ENCODE data around the gene CEP83. TPM values are rescaled to one million over a fixed set of nuclear protein-coding genes. Genes with fewer than 3 reads are reported as not detected.
"Not testable (repeated sequence)": the region's sequence is repeated elsewhere in the genome, so short reads cannot be mapped to it uniquely, and the experiment has no call there.

Gene CEP83
- total RNA-seq, 4 donors from 2014 or later: 6.7 to 21.2 (median 8.3) TPM

DNA sequence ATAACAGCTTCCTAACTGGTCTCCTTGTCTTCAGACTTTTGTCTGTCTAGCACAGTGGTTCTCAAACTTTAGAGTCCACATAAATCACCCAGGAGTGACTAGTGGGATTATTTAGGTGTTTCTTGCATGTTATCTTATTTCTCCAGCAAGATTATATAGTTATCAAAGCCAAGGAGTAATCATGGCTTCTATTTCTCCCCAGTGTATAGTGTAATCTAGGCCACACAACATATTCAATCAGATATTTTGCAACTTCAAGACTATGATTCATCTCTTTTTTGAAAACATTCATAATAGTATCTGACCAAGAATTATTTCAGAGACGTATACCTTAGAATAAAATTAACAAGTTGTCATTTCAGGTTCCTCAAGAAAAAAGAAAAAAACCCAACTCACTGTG lies 131.9 kb downstream of the CEP83 start:
- intact Hi-C loops (cut with DNase I): loop anchor here (5.0 kb wide), 1 partner anchor 204 kb away; no protein-coding TSS in a partner anchor
- Histone ChIP-seq H3K27me3 (no peaks in the 10 kb centered on the region), H3K27ac (replicated peaks in 1 of 4) (no peak overlapping the region), H3K9me3 (no peaks in the 10 kb centered on the region), H3K4me1 (no peaks in the 10 kb centered on the region), H3K36me3 (peaks cover 6 to 34% (median 20%) of the 10 kb centered on the region in 4 donors), H3K4me3 (no peak overlapping the region)
- TF ChIP-seq, protein P1, sequence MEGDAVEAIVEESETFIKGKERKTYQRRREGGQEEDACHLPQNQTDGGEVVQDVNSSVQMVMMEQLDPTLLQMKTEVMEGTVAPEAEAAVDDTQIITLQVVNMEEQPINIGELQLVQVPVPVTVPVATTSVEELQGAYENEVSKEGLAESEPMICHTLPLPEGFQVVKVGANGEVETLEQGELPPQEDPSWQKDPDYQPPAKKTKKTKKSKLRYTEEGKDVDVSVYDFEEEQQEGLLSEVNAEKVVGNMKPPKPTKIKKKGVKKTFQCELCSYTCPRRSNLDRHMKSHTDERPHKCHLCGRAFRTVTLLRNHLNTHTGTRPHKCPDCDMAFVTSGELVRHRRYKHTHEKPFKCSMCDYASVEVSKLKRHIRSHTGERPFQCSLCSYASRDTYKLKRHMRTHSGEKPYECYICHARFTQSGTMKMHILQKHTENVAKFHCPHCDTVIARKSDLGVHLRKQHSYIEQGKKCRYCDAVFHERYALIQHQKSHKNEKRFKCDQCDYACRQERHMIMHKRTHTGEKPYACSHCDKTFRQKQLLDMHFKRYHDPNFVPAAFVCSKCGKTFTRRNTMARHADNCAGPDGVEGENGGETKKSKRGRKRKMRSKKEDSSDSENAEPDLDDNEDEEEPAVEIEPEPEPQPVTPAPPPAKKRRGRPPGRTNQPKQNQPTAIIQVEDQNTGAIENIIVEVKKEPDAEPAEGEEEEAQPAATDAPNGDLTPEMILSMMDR (IDR thresholded peaks at IDR 0.05): no peak
- TF ChIP-seq POLR2AphosphoS5 (IDR thresholded peaks at IDR 0.05) (no peak), POLR2A (IDR thresholded peaks at IDR 0.05; ENCODE audit: low read depth) (no peak), EP300 (IDR thresholded peaks at IDR 0.05) (no peak)
- 82% methylated on average over 1 of the region's 1 CpG for WGBS
- no peak for DNase-seq (ENCODE audit: extremely low spot score)

DNA sequence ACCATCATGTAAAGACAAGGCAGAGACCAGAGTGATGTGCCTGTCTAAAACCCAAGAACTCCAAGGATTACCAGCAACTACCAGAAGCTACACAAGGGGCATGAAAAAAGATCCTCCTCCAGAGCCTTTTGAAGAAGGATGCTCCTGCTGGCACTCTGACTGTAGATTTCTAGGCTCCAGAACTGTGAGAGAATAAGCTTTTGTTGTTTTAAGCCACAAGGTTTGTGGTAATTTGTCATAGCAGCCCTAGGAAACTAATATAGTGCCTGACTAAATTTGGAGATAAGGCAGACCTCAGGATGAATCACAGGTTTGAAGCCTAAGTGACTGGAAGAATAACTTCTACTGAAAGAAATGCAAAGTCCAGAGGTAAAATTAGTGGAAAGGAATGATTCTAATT lies 132.9 kb downstream of the CEP83 start:
- intact Hi-C loops (cut with DNase I): loop anchor here (5.0 kb wide), 1 partner anchor 206 kb away; no protein-coding TSS in a partner anchor
- DNase-seq (ENCODE audit: extremely low spot score): no peak
- no peaks in the 10 kb centered on the region for H3K27me3 ChIP-seq
- H3K9me3 ChIP-seq: no peaks in the 10 kb centered on the region
- peaks cover 8 to 45% (median 21%) of the 10 kb centered on the region in 4 donors for H3K36me3 ChIP-seq
- H3K27ac ChIP-seq (replicated peaks in 1 of 4): no peak overlapping the region
- H3K4me1 ChIP-seq: no peaks in the 10 kb centered on the region
- TF ChIP-seq POLR2AphosphoS5 (IDR thresholded peaks at IDR 0.05) (no peak), POLR2A (IDR thresholded peaks at IDR 0.05; ENCODE audit: low read depth) (no peak), EP300 (IDR thresholded peaks at IDR 0.05) (no peak)
- TF ChIP-seq, protein P1 (IDR thresholded peaks at IDR 0.05): no peak
- no peak overlapping the region for H3K4me3 ChIP-seq

DNA sequence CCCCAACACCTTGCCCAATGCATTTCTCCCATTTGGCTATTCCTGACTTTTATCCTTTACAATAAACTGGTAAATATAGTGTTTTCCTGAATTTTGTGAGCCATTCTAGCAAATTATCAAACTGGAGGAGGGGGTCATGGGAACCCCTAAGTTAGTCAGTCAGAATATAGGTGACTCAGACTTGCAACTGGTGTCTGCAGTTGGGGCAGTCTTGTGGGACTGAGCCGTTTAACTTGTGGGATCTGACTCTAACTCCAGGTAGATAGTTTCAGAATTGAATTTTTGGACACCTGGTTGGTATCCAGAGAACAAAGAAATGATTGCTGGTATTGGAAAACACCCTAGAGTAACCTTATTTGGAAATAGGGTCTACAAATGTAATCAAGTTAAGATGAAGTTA lies 133.4 kb downstream of the CEP83 start:
- H3K27me3 ChIP-seq: no peaks in the 10 kb centered on the region
- H3K4me3 ChIP-seq: no peak overlapping the region
- no peak overlapping the region for H3K27ac ChIP-seq (replicated peaks in 1 of 4)
- TF ChIP-seq EP300 (IDR thresholded peaks at IDR 0.05): no peak
- 100% methylated on average over 1 of the region's 1 CpG for WGBS
- peaks cover 8 to 47% (median 19%) of the 10 kb centered on the region in 4 donors for H3K36me3 ChIP-seq
- intact Hi-C loops (cut with DNase I): loop anchor here (5.0 kb wide), 1 partner anchor 206 kb away; no protein-coding TSS in a partner anchor
- H3K4me1 ChIP-seq: no peaks in the 10 kb centered on the region
- no peak for DNase-seq (ENCODE audit: extremely low spot score)
- H3K9me3 ChIP-seq: no peaks in the 10 kb centered on the region

DNA sequence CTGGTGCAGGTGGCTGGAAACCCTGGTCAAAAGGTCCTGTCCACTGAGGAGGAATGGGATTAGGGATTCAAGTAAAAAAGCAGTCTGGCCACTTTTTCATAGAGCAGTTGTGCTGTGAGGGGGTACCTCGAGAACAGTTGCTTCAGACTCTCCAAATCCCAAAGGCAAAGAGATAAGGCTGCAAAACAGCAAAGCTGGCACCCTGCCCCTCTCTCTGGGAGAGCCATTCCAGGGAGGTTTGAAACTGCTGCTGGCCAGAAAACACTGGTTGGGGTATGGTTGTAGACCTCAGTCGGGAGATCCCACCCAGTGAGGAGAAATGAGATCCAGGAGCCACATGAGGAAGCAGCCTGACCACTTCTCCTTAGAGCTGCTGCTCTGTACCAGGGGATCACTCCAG lies 137.3 kb downstream of the CEP83 start:
- Histone ChIP-seq H3K4me1 (no peaks in the 10 kb centered on the region), H3K9me3 (peaks cover 0 to 9% (median 4%) of the 10 kb centered on the region in 4 donors), H3K27me3 (no peaks in the 10 kb centered on the region), H3K36me3 (peaks cover 0 to 36% (median 15%) of the 10 kb centered on the region in 4 donors), H3K27ac (replicated peaks in 1 of 4) (no peak overlapping the region), H3K4me3 (no peak overlapping the region)
- TF ChIP-seq EP300 (IDR thresholded peaks at IDR 0.05) (no peak), POLR2A (IDR thresholded peaks at IDR 0.05; ENCODE audit: low read depth) (no peak), POLR2AphosphoS5 (IDR thresholded peaks at IDR 0.05) (no peak)
- TF ChIP-seq, protein P1 (IDR thresholded peaks at IDR 0.05): no peak
- 90% methylated on average over 2 of the region's 2 CpGs for WGBS
- no peak for DNase-seq (ENCODE audit: extremely low spot score)
- intact Hi-C loops (cut with DNase I): no loop called here

DNA sequence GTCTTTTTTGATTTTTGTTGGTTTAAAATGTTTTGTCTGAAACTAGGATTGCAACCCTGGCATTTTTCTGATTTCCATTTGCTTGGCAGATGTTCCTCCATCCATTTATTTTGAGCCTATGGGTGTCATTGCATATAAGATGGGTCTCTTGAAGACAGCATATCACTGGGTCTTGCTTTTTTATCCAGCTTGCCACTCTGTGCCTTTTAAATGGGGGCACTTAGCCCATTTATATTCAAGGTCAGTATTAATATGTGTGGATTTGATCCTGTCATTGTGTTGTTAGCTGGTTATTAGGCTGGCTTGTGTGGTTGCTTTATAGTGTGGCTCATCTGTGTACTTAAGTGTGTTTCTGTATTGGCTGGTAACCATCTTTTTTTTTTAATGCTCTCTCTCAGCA lies 139.6 kb downstream of the CEP83 start:
- DNase-seq (ENCODE audit: extremely low spot score): no peak
- no peak for TF ChIP-seq POLR2A (IDR thresholded peaks at IDR 0.05; ENCODE audit: low read depth)
- H3K9me3 ChIP-seq: peaks cover 0 to 9% (median 4%) of the 10 kb centered on the region in 4 donors
- no peak overlapping the region for H3K4me3 ChIP-seq
- H3K27me3 ChIP-seq: no peaks in the 10 kb centered on the region
- H3K4me1 ChIP-seq: no peaks in the 10 kb centered on the region
- H3K36me3 ChIP-seq: peaks cover 0 to 24% (median 11%) of the 10 kb centered on the region in 4 donors
- no peak overlapping the region for H3K27ac ChIP-seq (replicated peaks in 1 of 4)
- intact Hi-C loops (cut with DNase I): no loop called here

DNA sequence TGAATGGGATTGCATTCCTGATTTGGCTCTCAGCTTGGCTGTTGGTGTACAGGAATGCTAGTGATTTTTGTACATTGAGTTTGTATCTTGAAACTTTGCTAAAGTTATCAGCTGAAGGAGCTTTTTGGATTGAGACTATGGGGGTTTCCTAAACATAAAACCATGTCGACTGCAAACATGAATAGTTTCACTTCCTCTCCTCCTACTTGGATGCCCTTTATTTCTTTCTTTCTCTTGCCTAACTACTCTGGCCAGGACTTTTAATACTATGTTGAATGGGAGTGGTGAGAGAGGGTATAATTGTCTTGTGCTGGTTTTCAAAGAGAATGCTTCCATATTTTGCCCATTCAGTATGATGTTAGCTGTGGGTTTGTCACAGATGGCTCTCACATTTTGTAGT lies 141.5 kb downstream of the CEP83 start:
- WGBS: 64% methylated on average over 1 of the region's 1 CpG
- Histone ChIP-seq H3K27ac (replicated peaks in 1 of 4) (no peak overlapping the region), H3K9me3 (peaks cover 0 to 9% (median 4%) of the 10 kb centered on the region in 4 donors), H3K27me3 (no peaks in the 10 kb centered on the region), H3K4me3 (no peak overlapping the region), H3K36me3 (peaks cover 0 to 21% (median 5%) of the 10 kb centered on the region in 4 donors), H3K4me1 (no peaks in the 10 kb centered on the region)
- TF ChIP-seq, protein P1 (IDR thresholded peaks at IDR 0.05): no peak
- no peak for TF ChIP-seq EP300 (IDR thresholded peaks at IDR 0.05)
- TF ChIP-seq POLR2A (IDR thresholded peaks at IDR 0.05; ENCODE audit: low read depth): no peak
- no peak for TF ChIP-seq POLR2AphosphoS5 (IDR thresholded peaks at IDR 0.05)
- intact Hi-C loops (cut with DNase I): no loop called here
- DNase-seq (ENCODE audit: extremely low spot score): no peak

DNA sequence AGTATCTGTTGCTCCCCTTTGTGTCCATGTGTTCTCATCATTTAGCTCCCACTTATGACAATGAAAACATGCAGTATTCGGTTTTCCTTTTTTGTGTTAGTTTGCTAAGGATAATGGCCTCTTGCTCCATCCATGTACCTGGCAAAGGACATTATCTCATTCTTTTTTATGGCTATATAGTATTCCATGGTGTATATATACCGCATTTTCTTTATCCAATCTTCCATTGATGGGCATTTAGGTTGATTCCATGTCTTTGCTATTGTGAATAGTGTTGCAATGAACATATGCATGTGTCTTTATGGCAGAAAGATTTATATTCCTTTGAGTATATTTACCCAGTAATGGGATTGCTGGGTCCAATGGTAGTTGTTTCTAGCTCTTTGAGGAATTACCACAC lies 143.1 kb downstream of the CEP83 start:
- H3K9me3 ChIP-seq; DNase-seq (ENCODE audit: extremely low spot score); H3K36me3 ChIP-seq; H3K4me3 ChIP-seq; H3K4me1 ChIP-seq; H3K27me3 ChIP-seq; H3K27ac ChIP-seq (replicated peaks in 1 of 4); intact Hi-C loops (cut with DNase I): not testable (repeated sequence)
- 98% methylated on average over 2 of the region's 2 CpGs for WGBS
